ENCODE data around the gene ODAD4. TPM values are rescaled to one million over a fixed set of nuclear protein-coding genes. Genes with fewer than 3 reads are reported as not detected.

Gene ODAD4
- total and polyA plus RNA-seq, 2 of the 4 experiments (the other 2 are of a cell fraction) = 0.38 to 0.54 TPM

DNA sequence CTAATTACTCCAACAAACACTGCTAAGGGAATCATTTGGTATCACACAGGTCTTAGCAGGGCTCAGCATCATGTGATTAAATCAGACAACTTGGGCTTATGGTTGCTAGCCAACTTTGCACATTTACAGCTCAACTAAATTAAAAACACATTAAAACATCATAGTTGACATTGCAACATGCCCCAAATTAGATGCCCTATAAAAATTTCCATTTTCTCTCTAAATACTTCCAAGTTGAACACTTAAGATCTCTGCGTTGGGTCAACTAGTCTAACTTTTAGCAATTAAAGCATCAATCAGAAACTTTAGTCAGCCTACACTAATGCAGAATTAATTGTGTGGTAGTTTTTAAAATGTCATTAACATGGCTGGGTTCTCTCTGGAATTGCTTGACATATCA is 74.7 kb downstream of the ODAD4 start:
- H2AK5ac ChIP-seq (ENCODE audit: low read depth, low read length) = no peak overlapping the region
- H4K91ac ChIP-seq (ENCODE audit: insufficient read depth, low read depth, low read length) = no peak overlapping the region
- peaks cover 7% of the 10 kb centered on the region for H3K36me3 ChIP-seq (ENCODE audit: control insufficient read depth, insufficient read depth, low read length)
- H4K20me1 ChIP-seq (ENCODE audit: insufficient read depth, low read length) = peaks cover 81% of the 10 kb centered on the region
- no TSS peak for BruUV-seq (replicated peaks)
- peaks cover 14% of the 10 kb centered on the region for H3K9me1 ChIP-seq (ENCODE audit: insufficient read depth, low read length)
- dilution Hi-C loops (cut with HindIII; ENCODE audit: low sequenced_read_pairs, unreplicated experiment) = no loop called here
- TF ChIP-seq NFE2L2 (IDR thresholded peaks at IDR 0.05; ENCODE audit: low read depth, low read length) = no peak
- TF ChIP-seq BHLHE40 (IDR thresholded peaks at IDR 0.05; ENCODE audit: low read depth, low read length) = no peak
- no peak for TF ChIP-seq RAD21 (IDR thresholded peaks at IDR 0.05; ENCODE audit: low read length)
- TF ChIP-seq, protein P1, sequence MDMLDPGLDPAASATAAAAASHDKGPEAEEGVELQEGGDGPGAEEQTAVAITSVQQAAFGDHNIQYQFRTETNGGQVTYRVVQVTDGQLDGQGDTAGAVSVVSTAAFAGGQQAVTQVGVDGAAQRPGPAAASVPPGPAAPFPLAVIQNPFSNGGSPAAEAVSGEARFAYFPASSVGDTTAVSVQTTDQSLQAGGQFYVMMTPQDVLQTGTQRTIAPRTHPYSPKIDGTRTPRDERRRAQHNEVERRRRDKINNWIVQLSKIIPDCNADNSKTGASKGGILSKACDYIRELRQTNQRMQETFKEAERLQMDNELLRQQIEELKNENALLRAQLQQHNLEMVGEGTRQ (IDR thresholded peaks at IDR 0.05; ENCODE audit: low read depth, low read length) = no peak
- no peak for TF ChIP-seq MAZ (IDR thresholded peaks at IDR 0.05; ENCODE audit: borderline replicate concordance, low read depth, low read length)
- TF ChIP-seq CHD1 (IDR thresholded peaks at IDR 0.05; ENCODE audit: low read depth, low read length) = no peak
- TF ChIP-seq RFX5 (IDR thresholded peaks at IDR 0.05; ENCODE audit: low read depth, low read length) = no peak
- TF ChIP-seq, protein P2, sequence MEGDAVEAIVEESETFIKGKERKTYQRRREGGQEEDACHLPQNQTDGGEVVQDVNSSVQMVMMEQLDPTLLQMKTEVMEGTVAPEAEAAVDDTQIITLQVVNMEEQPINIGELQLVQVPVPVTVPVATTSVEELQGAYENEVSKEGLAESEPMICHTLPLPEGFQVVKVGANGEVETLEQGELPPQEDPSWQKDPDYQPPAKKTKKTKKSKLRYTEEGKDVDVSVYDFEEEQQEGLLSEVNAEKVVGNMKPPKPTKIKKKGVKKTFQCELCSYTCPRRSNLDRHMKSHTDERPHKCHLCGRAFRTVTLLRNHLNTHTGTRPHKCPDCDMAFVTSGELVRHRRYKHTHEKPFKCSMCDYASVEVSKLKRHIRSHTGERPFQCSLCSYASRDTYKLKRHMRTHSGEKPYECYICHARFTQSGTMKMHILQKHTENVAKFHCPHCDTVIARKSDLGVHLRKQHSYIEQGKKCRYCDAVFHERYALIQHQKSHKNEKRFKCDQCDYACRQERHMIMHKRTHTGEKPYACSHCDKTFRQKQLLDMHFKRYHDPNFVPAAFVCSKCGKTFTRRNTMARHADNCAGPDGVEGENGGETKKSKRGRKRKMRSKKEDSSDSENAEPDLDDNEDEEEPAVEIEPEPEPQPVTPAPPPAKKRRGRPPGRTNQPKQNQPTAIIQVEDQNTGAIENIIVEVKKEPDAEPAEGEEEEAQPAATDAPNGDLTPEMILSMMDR (conservative IDR thresholded peaks at IDR 0.05; ENCODE audit: low read depth, low read length) = no peak
- TF ChIP-seq CEBPB (IDR thresholded peaks at IDR 0.05; ENCODE audit: low read depth, low read length) = no peak
- TF ChIP-seq MAFK (IDR thresholded peaks at IDR 0.05; ENCODE audit: low read depth, low read length) = no peak
- TF ChIP-seq FOS (IDR thresholded peaks at IDR 0.05; ENCODE audit: low read depth, low read length) = no peak
- TF ChIP-seq MXI1 (IDR thresholded peaks at IDR 0.05; ENCODE audit: borderline replicate concordance, low read depth, low read length) = no peak
- TF ChIP-seq, protein P3, sequence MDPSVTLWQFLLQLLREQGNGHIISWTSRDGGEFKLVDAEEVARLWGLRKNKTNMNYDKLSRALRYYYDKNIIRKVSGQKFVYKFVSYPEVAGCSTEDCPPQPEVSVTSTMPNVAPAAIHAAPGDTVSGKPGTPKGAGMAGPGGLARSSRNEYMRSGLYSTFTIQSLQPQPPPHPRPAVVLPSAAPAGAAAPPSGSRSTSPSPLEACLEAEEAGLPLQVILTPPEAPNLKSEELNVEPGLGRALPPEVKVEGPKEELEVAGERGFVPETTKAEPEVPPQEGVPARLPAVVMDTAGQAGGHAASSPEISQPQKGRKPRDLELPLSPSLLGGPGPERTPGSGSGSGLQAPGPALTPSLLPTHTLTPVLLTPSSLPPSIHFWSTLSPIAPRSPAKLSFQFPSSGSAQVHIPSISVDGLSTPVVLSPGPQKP (IDR thresholded peaks at IDR 0.05; ENCODE audit: borderline replicate concordance, low read depth, low read length) = no peak
- no peak for TF ChIP-seq RCOR1 (IDR thresholded peaks at IDR 0.05; ENCODE audit: insufficient replicate concordance, low read length)
- no peak for TF ChIP-seq POLR2A (IDR thresholded peaks at IDR 0.05; ENCODE audit: low read depth, low read length)
- no peak for TF ChIP-seq SMC3 (IDR thresholded peaks at IDR 0.05; ENCODE audit: low read depth, low read length)
- no peaks in the 10 kb centered on the region for H3K9me3 ChIP-seq (ENCODE audit: control insufficient read depth, insufficient read depth, low read length)
- intact Hi-C loops (cut with micrococcal nuclease) = no loop called here
- H4K5ac ChIP-seq (ENCODE audit: low read depth, low read length) = no peak overlapping the region
- no peak overlapping the region for H4K8ac ChIP-seq (ENCODE audit: low read depth in 2 of 2, low read length in 2 of 2)
- H2BK15ac ChIP-seq (ENCODE audit: low read depth, low read length) = no peak overlapping the region
- no peak overlapping the region for H3K56ac ChIP-seq (ENCODE audit: extremely low read depth, insufficient read depth, low read length)
- POLR2A ChIA-PET (ENCODE audit: unreplicated experiment) = no interaction called here
- no peak overlapping the region for H2AK9ac ChIP-seq (replicated peaks; ENCODE audit: low read depth, low read length, poor library complexity)
- H2BK120ac ChIP-seq (ENCODE audit: low read depth, low read length) = no peak overlapping the region
- H3K18ac ChIP-seq (ENCODE audit: low read depth, low read length) = no peak overlapping the region
- H2BK20ac ChIP-seq (ENCODE audit: low read depth, low read length) = no peak overlapping the region
- H3K4ac ChIP-seq (ENCODE audit: low read depth, low read length) = no peak overlapping the region
- H3K79me1 ChIP-seq (ENCODE audit: low read depth in 1 of 2, low read length in 2 of 2) = peaks cover 34 to 75% of the 10 kb centered on the region in 2 experiments
- no peak for ATAC-seq (ENCODE audit: low read depth)
- H2BK5ac ChIP-seq (ENCODE audit: low read depth, low read length, poor library complexity, severe bottlenecking) = no peak overlapping the region
- WGBS, 2 experiments (ENCODE audit: extremely low coverage in 2 of 2, insufficient read length in 1 of 2) = no CpG with 5 or more reads among the region's 1 CpG
- H3K23ac ChIP-seq (ENCODE audit: low read depth, low read length) = no peak overlapping the region
- in situ Hi-C loops (cut with MboI; ENCODE audit: low sequenced_read_pairs) = no loop called here
- H3K9ac ChIP-seq (ENCODE audit: low read depth, low read length) = no peak overlapping the region
- DNase-seq = no peak
- no peak overlapping the region for H2AFZ ChIP-seq (replicated peaks; ENCODE audit: low read length, poor library complexity)
- H3K4me3 ChIP-seq (ENCODE audit: insufficient read depth, low read depth, low read length) = no peak overlapping the region
- no peak overlapping the region for H3K14ac ChIP-seq (replicated peaks; ENCODE audit: low read depth, low read length)
- H3K27ac ChIP-seq (ENCODE audit: insufficient read depth, low read length) = no peak overlapping the region
- no peak overlapping the region for H3K4me2 ChIP-seq (ENCODE audit: low read depth, low read length)
- peaks cover 14% of the 10 kb centered on the region for H3K4me1 ChIP-seq (ENCODE audit: control insufficient read depth, insufficient read depth, low read length)
- CTCF ChIA-PET = interaction anchor here (0.6 kb wide), 1 partner anchor 27 kb away, joined by 4 read pairs; no protein-coding TSS in a partner anchor
- no peaks in the 10 kb centered on the region for H3K27me3 ChIP-seq (ENCODE audit: control insufficient read depth, insufficient read depth, low read length)
